Fibroblast of peridontal ligament (primary cell): ENCODE measurements around the gene SUGCT.

Source experiments
- DNase-seq: peaks from one replicate; pipeline ENCODE4 v3.0.0-alpha.2; 2010; ENCODE audit errors: extremely low read depth

Gene SUGCT

DNA sequence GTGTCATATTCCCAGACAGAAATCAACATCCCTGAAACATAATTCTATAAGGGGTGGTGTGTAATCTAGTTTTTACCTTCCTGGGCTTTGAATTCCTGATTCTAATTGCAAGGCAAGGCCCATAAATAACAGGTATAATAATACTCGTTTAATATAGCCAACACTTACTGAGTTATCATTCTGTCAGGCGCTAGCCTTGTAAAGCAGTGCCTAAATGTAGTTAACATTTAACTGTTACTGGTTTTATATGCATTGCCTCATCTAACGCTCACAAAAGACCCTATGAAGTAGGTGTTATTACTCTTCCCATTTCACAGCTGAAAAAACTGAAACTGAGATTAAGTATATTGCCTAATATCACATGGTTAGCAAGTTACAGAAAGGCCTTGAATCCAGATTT lies 772.5 kb downstream of the SUGCT start:
- DNase-seq, result no peak

DNA sequence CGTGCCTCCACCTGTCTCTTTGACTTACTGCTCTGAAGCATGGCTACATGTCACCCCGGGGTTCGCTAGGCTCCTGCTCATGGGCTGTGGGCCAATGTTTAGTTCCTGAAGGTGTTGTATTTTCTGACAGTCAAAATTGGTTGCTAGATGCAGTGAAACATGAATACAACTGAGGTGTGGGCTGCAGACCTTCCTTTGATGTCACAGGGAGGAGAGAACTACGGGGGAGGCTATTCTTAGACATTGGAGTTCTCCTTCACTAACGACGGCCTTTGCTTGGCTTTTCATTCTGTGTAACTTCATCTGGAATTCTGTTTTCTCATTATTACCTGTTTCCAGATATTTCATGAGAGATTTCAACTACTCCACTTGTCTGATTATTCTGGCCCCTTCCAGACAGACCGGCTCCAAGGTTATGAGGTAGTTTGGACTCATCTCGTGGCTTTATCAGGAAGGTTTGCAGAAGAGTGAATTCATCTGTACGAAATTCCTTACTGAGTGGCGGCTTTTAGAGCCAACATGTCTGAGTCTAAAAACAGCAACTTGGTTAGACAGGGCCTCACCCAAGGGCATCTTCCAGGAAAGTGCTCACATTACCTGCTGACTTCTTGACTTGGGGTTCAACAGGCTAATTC lies 774.7 kb downstream of the SUGCT start:
- DNase-seq, result no peak
